SK-N-SH (cell line): ENCODE measurements around the gene SIGLEC8. TPM values are rescaled to one million over a fixed set of nuclear protein-coding genes. Genes with fewer than 3 reads are reported as not detected.

Source experiments
- CTCF ChIA-PET: fragments of 300-600, 350-600 bp; formaldehyde crosslinking; extraction: SDS; loops from one replicate; lab custom pipeline; 2021; lab: Yijun Ruan, JAX
- POLR2A ChIA-PET: fragments of 350-600 bp; sonication (Branson Sonifier 250); formaldehyde crosslinking; extraction: SDS; loops from one replicate; lab custom pipeline; 2020; ENCODE audit warnings: antibody characterized with exemption, inconsistent platforms; lab: Yijun Ruan, JAX
- DNase-seq: peaks from one replicate; pipeline ENCODE4 v3.0.0; 2012
- H2AFZ ChIP-seq: fragments of 200-600 bp; sonication (generic); 2 replicates; pipeline ENCODE4 v1.8.1; 2016; ENCODE audit warnings: antibody characterized with exemption, mild to moderate bottlenecking, low read depth
- H3F3A ChIP-seq: fragments of 200-600 bp; sonication (generic); replicated peaks from 2 replicates; pipeline ENCODE3; 2016; ENCODE audit warnings: antibody characterized with exemption, mild to moderate bottlenecking; ENCODE audit not compliant: insufficient read depth
- H3K27ac ChIP-seq, 2 experiments: fragments of 200-500 bp in 1 of 2; fragments of 200-600 bp in 1 of 2; sonication (Bioruptor generic) in 1 of 2; sonication (generic), shearing (Covaris generic) in 1 of 2; 2 replicates each; pipeline versions ENCODE4 v1.5.1 to v1.6.1; 2014 to 2016; ENCODE audit warnings: low read depth in 2 of 2, inconsistent platforms in 1 of 2, low read length in 1 of 2, mild to moderate bottlenecking in 1 of 2, mixed read lengths in 1 of 2
- H3K27me3 ChIP-seq: fragments of 200-600 bp; sonication (generic), shearing (Covaris generic); 2 replicates; pipeline ENCODE4 v1.6.1; 2016; ENCODE audit warnings: mixed run types; ENCODE audit not compliant: insufficient read depth
- H3K36me3 ChIP-seq, 2 experiments: fragments of 200-500 bp in 1 of 2; fragments of 200-600 bp in 1 of 2; sonication (Bioruptor generic) in 1 of 2; sonication (generic) in 1 of 2; replicated peaks in 1 of 2; 2 replicates each; pipeline versions ENCODE3 to v1.5.1; 2014 to 2016; ENCODE audit warnings: low read length in 1 of 2, mild to moderate bottlenecking in 1 of 2; ENCODE audit not compliant: insufficient read depth in 2 of 2, control insufficient read depth in 1 of 2
- H3K4me1 ChIP-seq, 2 experiments: fragments of 200-500 bp in 1 of 2; fragments of 200-600 bp in 1 of 2; sonication (Bioruptor generic) in 1 of 2; sonication (generic), shearing (Covaris generic) in 1 of 2; 2 replicates each; pipeline versions ENCODE4 v1.5.1 to v1.6.1; 2014 to 2016; ENCODE audit warnings: low read depth in 1 of 2, low read length in 1 of 2, mixed run types in 1 of 2; ENCODE audit not compliant: insufficient read depth in 2 of 2, control insufficient read depth in 1 of 2
- H3K4me2 ChIP-seq: fragments of 200-600 bp; sonication (generic), shearing (Covaris generic); 2 replicates; pipeline ENCODE4 v1.6.1; 2017; ENCODE audit warnings: mixed run types
- H3K4me3 ChIP-seq, 2 experiments: fragments of 200-500 bp in 1 of 2; fragments of 200-600 bp in 1 of 2; sonication (Bioruptor generic) in 1 of 2; sonication (generic), shearing (Covaris generic) in 1 of 2; 2 replicates each; pipeline versions ENCODE4 v1.5.1 to v1.8.1; 2014 to 2016; ENCODE audit warnings: low read depth in 2 of 2, inconsistent platforms in 1 of 2, low read length in 1 of 2, mild to moderate bottlenecking in 1 of 2, mixed read lengths in 1 of 2, moderate library complexity in 1 of 2
- H3K79me2 ChIP-seq: fragments of 200-600 bp; sonication (generic); 2 replicates; pipeline ENCODE4 v1.8.1; 2017; ENCODE audit warnings: mild to moderate bottlenecking; ENCODE audit not compliant: insufficient read depth
- H3K9ac ChIP-seq: fragments of 200-600 bp; sonication (generic); 2 replicates; pipeline ENCODE4 v1.6.1; 2017; ENCODE audit warnings: mixed run types
- H3K9me2 ChIP-seq: fragments of 200-600 bp; sonication (generic); 2 replicates; pipeline ENCODE4 v1.6.1; 2017; ENCODE audit warnings: mixed run types
- H3K9me3 ChIP-seq: fragments of 200-600 bp; sonication (generic); 2 replicates; pipeline ENCODE4 v1.6.1; 2017; ENCODE audit warnings: mixed run types, mild to moderate bottlenecking, moderate library complexity
- H4K20me1 ChIP-seq: fragments of 200-600 bp; sonication (generic); 2 replicates; pipeline ENCODE4 v1.6.1; 2017; ENCODE audit warnings: mild to moderate bottlenecking, mixed run types; ENCODE audit not compliant: insufficient read depth
- CHD2 ChIP-seq: fragments of 150-350 bp; IDR thresholded peaks from 2 replicates; pipeline ENCODE4 v1.6.1; 2018; ENCODE audit warnings: low read length; ENCODE audit not compliant: partially characterized antibody
- EZH2phosphoT487 ChIP-seq: fragments of 200-600 bp; sonication (generic); IDR thresholded peaks from 2 replicates; pipeline ENCODE4 v1.6.1; 2017; ENCODE audit warnings: low read depth, mixed run types, mild to moderate bottlenecking, antibody characterized with exemption, moderate library complexity, borderline replicate concordance
- FOSL2 ChIP-seq: IDR thresholded peaks from 2 replicates; pipeline ENCODE4 v1.4.0; 2012; ENCODE audit warnings: low read depth, mild to moderate bottlenecking, moderate library complexity, borderline replicate concordance
- FOXJ3 ChIP-seq: sonication (generic); formaldehyde crosslinking; IDR thresholded peaks from 2 replicates; pipeline ENCODE4 v1.5.1; 2020; ENCODE audit warnings: mild to moderate bottlenecking, missing genetic modification reagents
- FOXM1 ChIP-seq: IDR thresholded peaks from 2 replicates; pipeline ENCODE4 v1.4.0; 2012; ENCODE audit warnings: low read depth, mild to moderate bottlenecking
- GABPA ChIP-seq: IDR thresholded peaks from 2 replicates; pipeline ENCODE4 v1.4.0; 2012; ENCODE audit warnings: low read depth, mild to moderate bottlenecking
- MXI1 ChIP-seq: IDR thresholded peaks from 2 replicates; pipeline ENCODE4 v1.6.1; 2012; ENCODE audit warnings: mild to moderate bottlenecking, low read depth, low read length, improper control_type of control experiment
- NRF1 ChIP-seq: IDR thresholded peaks from 2 replicates; pipeline ENCODE4 v1.6.1; 2012; ENCODE audit warnings: low read depth, mild to moderate bottlenecking, low read length
- RCOR1 ChIP-seq: fragments of 150-350 bp; IDR thresholded peaks from 2 replicates; pipeline ENCODE4 v1.6.1; 2017; ENCODE audit warnings: antibody characterized with exemption, low read length
- SIN3A ChIP-seq: IDR thresholded peaks from 2 replicates; pipeline ENCODE4 v1.6.1; 2012; ENCODE audit warnings: low read depth, mild to moderate bottlenecking, low read length, moderate library complexity, borderline replicate concordance
- SMC3 ChIP-seq: IDR thresholded peaks from 2 replicates; pipeline ENCODE4 v1.6.1; 2012; ENCODE audit warnings: low read depth, low read length, improper control_type of control experiment
- TEAD4 ChIP-seq: IDR thresholded peaks from 2 replicates; pipeline ENCODE4 v1.4.0; 2012; ENCODE audit warnings: mild to moderate bottlenecking, borderline replicate concordance; ENCODE audit not compliant: insufficient read depth
- WGBS: methylation state at CpG from one replicate; pipeline ENCODE4 v1.1.6; 2017; ENCODE audit warnings: low lambda C conversion rate; 5-methylcytosine and 5-hydroxymethylcytosine counted together
- polyA plus RNA-seq, 3 experiments: library from polyadenylated mRNA; depleted of rRNA; stranded (reverse); fragments of >200 nt; gene quantifications; 2 replicates each; pipeline ENCODE4 v1.2.3, GENCODE V29; 2012
- TF ChIP-seq, protein P1 (sequence below): fragments of 200-600 bp; sonication (generic); IDR thresholded peaks from 2 replicates; pipeline ENCODE4 v1.6.1; 2017; ENCODE audit warnings: antibody characterized with exemption, mild to moderate bottlenecking, moderate library complexity
- TF ChIP-seq, protein P2 (sequence below): IDR thresholded peaks from 2 replicates; pipeline ENCODE4 v1.4.0; 2012; ENCODE audit warnings: low read depth, borderline replicate concordance
- TF ChIP-seq, protein P3 (sequence below): fragments of 150-350 bp; IDR thresholded peaks from 2 replicates; pipeline ENCODE4 v1.6.1; 2017; ENCODE audit warnings: antibody characterized with exemption, low read length, low read depth, borderline replicate concordance
- TF ChIP-seq, protein P4 (sequence below): IDR thresholded peaks from 2 replicates; pipeline ENCODE4 v1.4.0; 2012; ENCODE audit warnings: low read depth

The SIGLEC8 gene
- polyA plus RNA-seq, 1 of the 3 experiments (the other 2 are of a cell fraction): not detected

DNA sequence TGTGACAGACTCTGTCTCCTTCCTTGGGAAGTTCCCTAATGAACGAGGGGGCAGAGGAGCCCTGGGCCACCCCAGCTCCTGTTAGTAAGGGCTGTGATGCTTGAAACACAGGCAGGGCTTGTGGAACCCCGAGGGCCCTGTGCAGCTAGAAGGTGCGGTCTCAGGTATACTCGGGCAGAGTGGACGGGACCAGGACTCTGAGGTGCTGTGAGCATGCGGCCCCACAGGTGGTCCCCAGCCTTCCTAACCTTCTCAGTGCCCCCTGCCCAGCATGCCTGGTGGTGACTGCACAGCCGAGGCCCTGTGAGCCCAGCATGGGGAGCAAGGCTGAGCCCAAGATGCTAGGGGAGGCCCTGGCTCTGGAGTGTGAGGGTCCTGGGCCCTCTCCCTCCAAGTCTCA lies 4.0 kb upstream of the SIGLEC8 start:
- no peak overlapping the region for H3K9ac ChIP-seq
- H3K79me2 ChIP-seq: no peaks in the 10 kb centered on the region
- H3K4me2 ChIP-seq: no peak overlapping the region
- H3K9me3 ChIP-seq: no peaks in the 10 kb centered on the region
- H3F3A ChIP-seq: no peaks in the 10 kb centered on the region
- ChIA-PET POLR2A (no interaction called here), CTCF (interaction anchor here (0.9 to 7.0 kb wide), 5 partner anchors 9 to 195 kb away, joined by 3 to 37 read pairs (median 4); no protein-coding TSS in a partner anchor)
- 12% methylated on average over 5 of the region's 7 CpGs for WGBS
- no peaks in the 10 kb centered on the region; a peak in 1 of 4 replicates for H3K4me1 ChIP-seq
- no peak for DNase-seq
- no peak overlapping the region for H3K4me3 ChIP-seq
- no peak overlapping the region for H3K27ac ChIP-seq
- no peaks in the 10 kb centered on the region for H3K9me2 ChIP-seq
- no peak overlapping the region for H2AFZ ChIP-seq
- TF ChIP-seq FOXM1: no peak
- no peak for TF ChIP-seq SMC3
- no peak for TF ChIP-seq GABPA
- no peak for TF ChIP-seq MXI1
- no peak for TF ChIP-seq FOSL2
- TF ChIP-seq RCOR1: no peak
- TF ChIP-seq, protein P1, sequence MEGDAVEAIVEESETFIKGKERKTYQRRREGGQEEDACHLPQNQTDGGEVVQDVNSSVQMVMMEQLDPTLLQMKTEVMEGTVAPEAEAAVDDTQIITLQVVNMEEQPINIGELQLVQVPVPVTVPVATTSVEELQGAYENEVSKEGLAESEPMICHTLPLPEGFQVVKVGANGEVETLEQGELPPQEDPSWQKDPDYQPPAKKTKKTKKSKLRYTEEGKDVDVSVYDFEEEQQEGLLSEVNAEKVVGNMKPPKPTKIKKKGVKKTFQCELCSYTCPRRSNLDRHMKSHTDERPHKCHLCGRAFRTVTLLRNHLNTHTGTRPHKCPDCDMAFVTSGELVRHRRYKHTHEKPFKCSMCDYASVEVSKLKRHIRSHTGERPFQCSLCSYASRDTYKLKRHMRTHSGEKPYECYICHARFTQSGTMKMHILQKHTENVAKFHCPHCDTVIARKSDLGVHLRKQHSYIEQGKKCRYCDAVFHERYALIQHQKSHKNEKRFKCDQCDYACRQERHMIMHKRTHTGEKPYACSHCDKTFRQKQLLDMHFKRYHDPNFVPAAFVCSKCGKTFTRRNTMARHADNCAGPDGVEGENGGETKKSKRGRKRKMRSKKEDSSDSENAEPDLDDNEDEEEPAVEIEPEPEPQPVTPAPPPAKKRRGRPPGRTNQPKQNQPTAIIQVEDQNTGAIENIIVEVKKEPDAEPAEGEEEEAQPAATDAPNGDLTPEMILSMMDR: no peak
- TF ChIP-seq, protein P2, sequence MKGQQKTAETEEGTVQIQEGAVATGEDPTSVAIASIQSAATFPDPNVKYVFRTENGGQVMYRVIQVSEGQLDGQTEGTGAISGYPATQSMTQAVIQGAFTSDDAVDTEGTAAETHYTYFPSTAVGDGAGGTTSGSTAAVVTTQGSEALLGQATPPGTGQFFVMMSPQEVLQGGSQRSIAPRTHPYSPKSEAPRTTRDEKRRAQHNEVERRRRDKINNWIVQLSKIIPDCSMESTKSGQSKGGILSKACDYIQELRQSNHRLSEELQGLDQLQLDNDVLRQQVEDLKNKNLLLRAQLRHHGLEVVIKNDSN: no peak
- TF ChIP-seq CHD2: no peak
- no peak for TF ChIP-seq FOXJ3 (CRISPR knock-in tag)
- no peak for TF ChIP-seq EZH2phosphoT487
- TF ChIP-seq TEAD4: no peak
- TF ChIP-seq, protein P3, sequence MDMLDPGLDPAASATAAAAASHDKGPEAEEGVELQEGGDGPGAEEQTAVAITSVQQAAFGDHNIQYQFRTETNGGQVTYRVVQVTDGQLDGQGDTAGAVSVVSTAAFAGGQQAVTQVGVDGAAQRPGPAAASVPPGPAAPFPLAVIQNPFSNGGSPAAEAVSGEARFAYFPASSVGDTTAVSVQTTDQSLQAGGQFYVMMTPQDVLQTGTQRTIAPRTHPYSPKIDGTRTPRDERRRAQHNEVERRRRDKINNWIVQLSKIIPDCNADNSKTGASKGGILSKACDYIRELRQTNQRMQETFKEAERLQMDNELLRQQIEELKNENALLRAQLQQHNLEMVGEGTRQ: no peak
- no peak for TF ChIP-seq SIN3A
- TF ChIP-seq, all 33 proteins: peak for 0
- H3K36me3 ChIP-seq: no peaks in the 10 kb centered on the region
- peaks cover 38% of the 10 kb centered on the region for H3K27me3 ChIP-seq
- no peaks in the 10 kb centered on the region for H4K20me1 ChIP-seq

DNA sequence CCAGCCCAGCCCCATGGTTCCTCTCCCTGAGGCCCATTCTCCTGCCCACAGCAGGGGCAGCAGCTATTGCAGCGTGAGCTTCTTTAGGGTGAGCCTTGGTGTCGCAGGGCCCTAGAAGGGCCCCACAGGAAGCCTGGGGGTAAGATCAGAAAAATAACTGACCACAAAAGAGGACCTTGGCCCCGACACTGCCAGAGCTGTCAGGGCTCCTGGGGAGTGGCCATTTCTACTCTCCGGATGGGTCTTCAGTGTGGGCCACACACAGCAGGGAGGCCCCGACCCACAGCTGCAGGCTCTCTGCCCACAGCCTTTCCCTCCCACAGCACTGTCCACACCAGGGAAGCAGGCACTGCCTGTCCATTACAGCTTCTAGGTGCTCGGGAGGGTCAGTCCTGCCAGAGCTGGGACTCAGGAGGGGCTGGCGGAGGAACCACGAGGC lies 3.5 kb upstream of the SIGLEC8 start:
- no peaks in the 10 kb centered on the region for H3K36me3 ChIP-seq
- H3K4me2 ChIP-seq: no peak overlapping the region
- no peaks in the 10 kb centered on the region for H3K9me2 ChIP-seq
- WGBS: 22% methylated on average over 5 of the region's 8 CpGs
- no peaks in the 10 kb centered on the region; a peak in 1 of 4 replicates for H3K4me1 ChIP-seq
- no peaks in the 10 kb centered on the region for H3K9me3 ChIP-seq
- H3K27ac ChIP-seq: no peak overlapping the region
- POLR2A ChIA-PET: no interaction called here
- H3F3A ChIP-seq: no peaks in the 10 kb centered on the region
- no peak overlapping the region for H3K9ac ChIP-seq
- TF ChIP-seq, protein P4, sequence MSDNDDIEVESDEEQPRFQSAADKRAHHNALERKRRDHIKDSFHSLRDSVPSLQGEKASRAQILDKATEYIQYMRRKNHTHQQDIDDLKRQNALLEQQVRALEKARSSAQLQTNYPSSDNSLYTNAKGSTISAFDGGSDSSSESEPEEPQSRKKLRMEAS: no peak
- TF ChIP-seq, protein P3: no peak
- TF ChIP-seq NRF1: no peak
- TF ChIP-seq, all 33 proteins: peak for 0
- CTCF ChIA-PET: interaction anchor here (0.6 to 7.0 kb wide), 5 partner anchors 12 to 214 kb away, joined by 3 to 37 read pairs (median 4); no protein-coding TSS in a partner anchor
- no peaks in the 10 kb centered on the region for H4K20me1 ChIP-seq
- no peak overlapping the region for H3K4me3 ChIP-seq
- no peak for DNase-seq
- no peaks in the 10 kb centered on the region for H3K79me2 ChIP-seq
- H3K27me3 ChIP-seq: peaks cover 41% of the 10 kb centered on the region
- H2AFZ ChIP-seq: no peak overlapping the region
